Measurements from ENCODE around the gene EEF1AKMT2. TPM values are rescaled to one million over a fixed set of nuclear protein-coding genes. Genes with fewer than 3 reads are reported as not detected.

EEF1AKMT2 gene
- total and polyA plus RNA-seq, 2 of the 13 experiments (the other 11 are each of a cell fraction or from before 2014, with no cell fraction given), result 11.3 to 19.3 TPM

- TF ChIP-seq RBM39 (IDR thresholded peaks at IDR 0.05; ENCODE audit: low read depth, low read length, poor library complexity, severe bottlenecking) (peak; percentile 11), ZNF451 (CRISPR knock-in tag; IDR thresholded peaks at IDR 0.05) (no peak), ZNF564 (CRISPR knock-in tag; IDR thresholded peaks at IDR 0.05) (peak; percentile 31; the same call in 1 of the 2 replicates), BORCS8-MEF2B (CRISPR knock-in tag; IDR thresholded peaks at IDR 0.05) (0 out of 2 replicates have a peak, but pooled peaks have one; percentile 25), NR2F2 (IDR thresholded peaks at IDR 0.05; ENCODE audit: borderline replicate concordance, low read depth) (no peak), TFDP1 (CRISPR knock-in tag; IDR thresholded peaks at IDR 0.05; ENCODE audit: borderline replicate concordance) (peak; percentile 14; the same call in 1 of the 2 replicates), ZFP91 (CRISPR knock-in tag; IDR thresholded peaks at IDR 0.05; ENCODE audit: borderline replicate concordance) (0 out of 2 replicates have a peak, but pooled peaks have one; percentile 14), ZNF225 (CRISPR knock-in tag; IDR thresholded peaks at IDR 0.05) (no peak), CBX5 (CRISPR knock-in tag; IDR thresholded peaks at IDR 0.05; ENCODE audit: borderline replicate concordance) (no peak), ZNF432 (CRISPR knock-in tag; IDR thresholded peaks at IDR 0.05; ENCODE audit: borderline replicate concordance) (no peak), RERE (CRISPR knock-in tag; IDR thresholded peaks at IDR 0.05; ENCODE audit: low read depth) (no peak), ZBTB7B (CRISPR knock-in tag; IDR thresholded peaks at IDR 0.05) (peak; percentile 44; the same call in 1 of the 2 replicates), SNAPC5 (CRISPR knock-in tag; IDR thresholded peaks at IDR 0.05; ENCODE audit: borderline replicate concordance) (no peak), ZMAT3 (CRISPR knock-in tag; conservative IDR thresholded peaks at IDR 0.05) (0 out of 2 replicates have a peak, but pooled peaks have one; percentile 39), CCAR2 (optimal IDR thresholded peaks at IDR 0.05; ENCODE audit: low read depth, low read length) (no peak), SIN3A (IDR thresholded peaks at IDR 0.05; ENCODE audit: borderline replicate concordance, low read depth, low read length) (0 out of 2 replicates have a peak, but pooled peaks have one; percentile 2)
Measured at GRCh38 chr10:124742413-124743190, 49.1 kb downstream of the EEF1AKMT2 start (continued).
